Spleen (tissue), 7 donors: ENCODE data around the gene DENND10.

ENCODE experiments used
- CTCF ChIP-seq, 11 experiments: fragments of 200-600 bp in 7 of 11; fragments of 450-650 bp in 4 of 11; sonication (generic) in 4 of 11; IDR thresholded peaks in 8 of 11; conservative IDR thresholded peaks in 3 of 11; 1 replicate in 7 of 11; 2 replicates in 4 of 11; pipeline versions ENCODE4 v1.4.0 to v1.8.0; 2016 to 2021; ENCODE audit warnings: antibody characterized with exemption in 11 of 11, inconsistent platforms in 4 of 11, mild to moderate bottlenecking in 1 of 11
- POLR2A ChIP-seq, 3 donors: fragments of 450-650 bp; IDR thresholded peaks; one replicate each; pipeline ENCODE4 v1.5.1; 2017; ENCODE audit warnings: antibody characterized with exemption in 3 of 3, mild to moderate bottlenecking in 1 of 3
- donor health status: DM: no; HTN: no; CAD: no; lungs with moderate emphysema.
- donor health status: DM: no; HTN: no; CAD: no.
- donor health status: DM: no; HTN: no; CAD: no.

- TF ChIP-seq POLR2A (IDR thresholded peaks at IDR 0.05): no peak
- no peak for TF ChIP-seq CTCF (IDR thresholded peaks at IDR 0.05 in 8 of 11, conservative IDR thresholded peaks at IDR 0.05 in 3 of 11)
These were observed 49.1 kb downstream of the DENND10 start for GRCh38 chr10:119153041-119153440.
